GM18517 (cell line): ENCODE results near the gene MALRD1.

Experiments used
- ATAC-seq: cut with Tn5 transposase; IDR thresholded peaks from one replicate; pipeline ENCODE4 v1.9.1; 2021; ENCODE audit warnings: mild to moderate bottlenecking, moderate library complexity; ENCODE audit not compliant: unreplicated experiment

MALRD1 gene

GRCh38 chr10:19209319-19209718, 160.7 kb downstream of the MALRD1 start:
- no peak for ATAC-seq

- no peak for ATAC-seq
Measured at GRCh38 chr10:19212590-19212989, 164.0 kb downstream of the MALRD1 start.

DNA sequence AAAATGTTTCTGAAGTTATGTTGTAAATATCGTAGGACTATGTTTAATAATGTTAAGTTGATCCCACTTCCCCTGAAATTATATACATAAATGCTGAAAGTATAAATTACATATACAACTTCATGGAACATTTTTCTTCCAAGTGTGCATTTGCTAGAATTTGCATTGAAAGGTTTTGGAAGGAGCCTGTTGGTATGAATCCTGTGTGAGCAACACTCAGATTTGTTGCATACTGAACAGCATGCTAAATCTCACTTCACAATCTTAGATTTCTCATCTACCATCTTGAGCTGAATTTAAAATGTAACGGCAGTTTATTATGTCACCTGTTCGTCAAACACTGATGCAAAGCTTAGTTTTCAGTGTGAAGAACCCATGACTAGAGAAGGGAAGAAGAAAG, 172.6 kb downstream of the MALRD1 start:
- ATAC-seq, result no peak

- no peak for ATAC-seq
Measured at GRCh38 chr10:19226025-19226424, 177.4 kb downstream of the MALRD1 start.

DNA sequence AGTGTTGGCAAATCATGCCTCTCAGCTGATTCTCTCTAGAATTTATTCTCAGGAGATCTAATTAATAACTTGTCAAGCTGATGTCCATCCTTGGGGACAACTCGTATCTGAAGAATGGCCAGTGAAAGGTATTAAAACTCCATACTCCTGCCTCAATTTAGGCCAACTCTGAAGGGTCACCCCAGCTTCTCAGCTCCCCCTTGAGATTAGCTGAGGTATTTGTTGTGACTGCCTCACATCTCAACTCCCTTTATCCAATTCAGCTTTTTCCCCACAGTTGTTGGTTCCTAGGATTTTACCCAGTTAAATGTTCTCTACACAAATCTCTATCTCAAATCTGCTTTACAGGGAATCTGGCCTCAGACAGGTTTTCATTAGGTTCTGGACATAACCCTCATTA, 182.4 kb downstream of the MALRD1 start:
- no peak for ATAC-seq

- ATAC-seq, result no peak
Measured at GRCh38 chr10:19245889-19246752, 197.5 kb downstream of the MALRD1 start.

DNA sequence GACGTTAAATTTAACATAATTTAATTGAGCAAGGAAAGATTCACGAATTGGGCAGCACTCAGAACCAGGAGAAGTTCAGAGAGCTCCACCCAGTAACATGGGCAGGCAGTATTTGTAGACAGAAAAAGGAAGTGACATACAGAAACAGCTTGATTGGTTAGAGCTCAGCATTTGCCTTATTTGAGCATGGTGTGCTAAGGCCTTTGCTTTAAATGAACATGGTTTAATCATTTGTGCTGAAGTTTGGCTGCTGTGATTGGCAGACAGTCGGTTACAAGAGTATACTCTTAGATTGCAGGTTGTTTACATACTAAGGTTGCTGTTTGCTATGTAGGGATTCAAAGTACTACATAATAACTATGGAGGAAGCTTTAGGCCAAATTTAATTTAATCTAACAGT, 199.2 kb downstream of the MALRD1 start:
- ATAC-seq, result no peak

- ATAC-seq, result no peak
Measured at GRCh38 chr10:19250546-19250945, 201.9 kb downstream of the MALRD1 start.

DNA sequence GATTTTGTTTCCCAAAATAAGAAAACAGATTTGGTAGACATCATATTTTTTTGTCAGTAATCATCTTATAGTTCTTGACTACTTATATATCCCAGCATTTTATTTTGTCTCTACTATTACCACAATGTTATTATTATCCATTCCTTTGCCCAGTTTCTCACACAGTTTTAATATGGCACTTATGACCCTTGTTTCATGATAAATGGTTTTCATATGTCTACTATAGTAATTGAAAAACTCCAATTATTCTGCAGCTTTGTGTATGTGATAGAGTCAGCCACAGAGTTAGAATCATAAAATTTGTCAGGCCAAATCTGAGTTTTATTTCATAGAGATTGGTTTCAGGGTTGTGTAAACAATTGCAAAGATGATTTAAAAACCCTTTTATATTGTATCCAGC, 203.9 kb downstream of the MALRD1 start:
- no peak for ATAC-seq

DNA sequence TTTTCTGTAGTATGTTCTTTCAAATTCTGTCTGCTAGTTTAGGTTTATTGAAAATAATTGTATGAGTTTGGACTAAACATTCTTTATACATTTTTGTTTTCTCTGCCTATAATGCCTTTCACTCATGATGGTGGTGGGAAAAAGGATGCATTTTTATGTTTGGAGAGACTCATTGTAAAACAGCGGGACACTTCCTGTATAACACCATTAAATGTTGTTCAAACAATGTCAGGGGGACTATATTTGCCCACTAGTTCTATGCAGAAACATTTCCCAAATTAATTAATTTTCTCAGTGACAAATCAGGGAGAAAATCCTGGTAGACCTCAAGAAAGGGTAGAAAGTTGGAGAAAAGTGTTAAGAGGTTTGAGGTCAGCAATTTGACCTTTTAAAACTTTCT, 207.7 kb downstream of the MALRD1 start:
- no peak for ATAC-seq

- no peak for ATAC-seq
Measured at GRCh38 chr10:19263262-19263661, 214.7 kb downstream of the MALRD1 start.

GRCh38 chr10:19283285-19283684, 234.7 kb downstream of the MALRD1 start:
- ATAC-seq, result no peak

- ATAC-seq, result no peak
Measured at GRCh38 chr10:19283786-19284185, 235.2 kb downstream of the MALRD1 start.

- ATAC-seq, result no peak
Measured at GRCh38 chr10:19290770-19291169, 242.2 kb downstream of the MALRD1 start.

DNA sequence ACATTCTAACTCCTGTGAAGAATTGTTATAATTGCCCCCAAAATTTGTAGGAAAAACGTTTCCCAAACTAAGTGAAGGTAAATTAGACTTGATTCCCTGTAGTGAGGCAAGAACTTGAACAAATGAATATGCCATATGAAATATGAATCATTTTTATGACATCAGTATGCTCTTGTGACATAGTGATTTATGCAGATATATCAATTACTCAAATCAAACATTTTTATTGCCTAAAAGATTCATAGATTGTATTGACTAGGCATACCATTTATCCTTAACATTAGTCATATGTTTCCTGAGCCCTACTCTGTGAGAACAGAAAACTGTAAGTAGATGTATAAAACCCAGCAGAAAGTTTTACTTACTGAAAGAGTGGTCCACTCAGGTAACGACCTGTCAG, 245.6 kb downstream of the MALRD1 start:
- ATAC-seq, result no peak

DNA sequence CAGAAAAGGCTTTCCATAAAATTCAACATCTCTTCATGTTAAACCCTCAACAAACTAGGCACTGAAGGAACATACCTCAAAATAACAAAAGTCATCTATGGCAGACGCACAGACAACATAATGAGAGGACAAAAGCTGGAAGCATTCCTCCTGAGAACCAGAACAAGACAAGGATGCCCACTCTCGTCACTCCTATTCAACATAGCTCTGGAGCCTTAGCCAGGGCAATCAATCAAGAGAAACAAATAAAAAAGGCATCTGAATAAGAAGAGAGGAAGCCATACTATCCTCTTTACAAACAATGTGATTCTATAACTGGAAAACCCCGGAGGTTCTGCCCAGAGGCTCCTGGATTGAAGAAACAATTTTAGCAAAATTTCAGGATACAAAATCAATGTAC, 251.0 kb downstream of the MALRD1 start:
- ATAC-seq, result no peak

GRCh38 chr10:19302117-19302516, 253.5 kb downstream of the MALRD1 start:
- no peak for ATAC-seq

DNA sequence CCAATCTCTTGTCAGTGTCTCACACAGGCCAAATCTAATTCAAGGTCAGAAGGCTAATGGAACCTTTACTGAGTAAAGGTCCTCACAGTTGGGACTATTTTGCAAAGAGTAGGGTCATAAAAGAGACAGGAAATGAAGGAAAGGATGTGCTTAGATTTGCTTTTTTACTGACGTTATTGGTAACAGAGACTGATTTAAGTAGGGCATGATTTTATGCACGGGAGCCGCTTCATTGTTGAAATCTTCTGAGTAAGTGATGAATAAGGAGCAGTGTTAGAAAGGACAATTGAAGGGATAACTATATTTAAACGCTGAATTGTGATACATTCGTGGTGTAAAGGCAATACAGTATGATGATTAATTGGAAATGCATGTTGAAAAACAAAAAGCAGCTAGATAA, 261.5 kb downstream of the MALRD1 start:
- ATAC-seq, result no peak

- no peak for ATAC-seq
Measured at GRCh38 chr10:19316204-19316870, 267.7 kb downstream of the MALRD1 start.

DNA sequence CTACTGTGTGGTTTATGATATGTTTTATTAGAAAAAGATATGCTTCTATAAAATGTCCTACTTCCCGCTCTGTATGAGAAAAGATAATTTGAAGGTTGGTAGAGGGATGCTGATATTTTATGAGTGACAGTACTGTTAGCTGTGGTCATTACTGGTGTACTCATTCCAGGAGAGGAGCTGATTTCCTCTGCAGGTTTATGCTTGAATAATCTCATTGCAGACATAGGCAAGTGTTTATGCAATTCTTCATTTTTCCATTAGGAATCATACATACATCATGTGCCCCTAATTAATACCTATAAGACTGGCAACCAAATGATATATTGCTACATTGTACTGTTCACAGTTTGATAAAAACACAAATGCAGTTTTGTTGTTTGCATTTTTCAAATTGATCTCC, 269.4 kb downstream of the MALRD1 start:
- no peak for ATAC-seq

GRCh38 chr10:19325581-19325980, 277.0 kb downstream of the MALRD1 start:
- no peak for ATAC-seq

DNA sequence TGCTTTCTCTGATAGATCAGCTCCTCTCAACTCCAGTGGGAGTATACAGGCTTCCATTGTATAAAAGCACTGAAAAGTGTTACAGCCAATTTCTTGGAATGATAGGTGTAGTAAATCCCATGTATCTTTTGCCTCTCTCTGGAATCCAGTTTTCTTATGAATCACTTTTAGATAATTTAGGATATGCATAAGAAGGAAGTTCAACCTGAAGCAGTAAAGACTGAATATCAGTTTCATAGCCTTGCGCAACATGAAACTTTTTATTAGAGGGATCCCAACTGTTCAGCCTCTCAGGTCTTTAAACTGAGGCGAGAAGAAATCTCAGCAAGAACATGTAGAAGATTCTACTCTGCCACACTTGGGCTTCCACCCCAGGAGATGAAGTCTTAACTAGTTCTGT, 280.0 kb downstream of the MALRD1 start:
- ATAC-seq, result no peak
